ENCODE results near the gene SREBF1.

The SREBF1 gene

GRCh38 chr17:17781591-17782496 is 54.9 kb downstream of the SREBF1 start:
- DNase-seq (ENCODE audit: low read depth in 2 of 2), result no peak

GRCh38 chr17:17780922-17781590 is 55.7 kb downstream of the SREBF1 start:
- no peak for DNase-seq (ENCODE audit: low read depth in 2 of 2)

- DNase-seq (ENCODE audit: low read depth in 2 of 2), result no peak
These were observed 57.7 kb downstream of the SREBF1 start for GRCh38 chr17:17779015-17779611.

GRCh38 chr17:17778308-17779014 is 58.3 kb downstream of the SREBF1 start:
- no peak for DNase-seq (ENCODE audit: low read depth in 2 of 2)

- no peak for DNase-seq (ENCODE audit: low read depth in 2 of 2)
These were observed 59.9 kb downstream of the SREBF1 start for GRCh38 chr17:17776889-17777288.

- DNase-seq (ENCODE audit: low read depth in 2 of 2), result no peak
These were observed 62.5 kb downstream of the SREBF1 start for GRCh38 chr17:17774009-17774881.

- DNase-seq (ENCODE audit: low read depth in 2 of 2), result no peak
These were observed 64.6 kb downstream of the SREBF1 start for GRCh38 chr17:17772231-17772630.

- no peak for DNase-seq (ENCODE audit: low read depth in 2 of 2)
These were observed 65.1 kb downstream of the SREBF1 start for GRCh38 chr17:17771498-17772201.

GRCh38 chr17:17770632-17771044 is 66.1 kb downstream of the SREBF1 start:
- DNase-seq (ENCODE audit: low read depth in 2 of 2), result no peak

- DNase-seq (ENCODE audit: low read depth in 2 of 2), result no peak
These were observed 66.7 kb downstream of the SREBF1 start for GRCh38 chr17:17769869-17770631.

GRCh38 chr17:17768424-17769088 is 68.2 kb downstream of the SREBF1 start:
- no peak for DNase-seq (ENCODE audit: low read depth in 2 of 2)

- DNase-seq (ENCODE audit: low read depth in 2 of 2), result no peak
These were observed 68.8 kb downstream of the SREBF1 start for GRCh38 chr17:17767887-17768418.

GRCh38 chr17:17767154-17767869 is 69.5 kb downstream of the SREBF1 start:
- no peak for DNase-seq (ENCODE audit: low read depth in 2 of 2)

GRCh38 chr17:17766744-17767120 is 70.1 kb downstream of the SREBF1 start:
- no peak for DNase-seq (ENCODE audit: low read depth in 2 of 2)

- DNase-seq (ENCODE audit: low read depth in 2 of 2), result no peak
These were observed 70.6 kb downstream of the SREBF1 start for GRCh38 chr17:17766077-17766743.

- DNase-seq (ENCODE audit: low read depth in 2 of 2), result no peak
These were observed 71.3 kb downstream of the SREBF1 start for GRCh38 chr17:17765359-17766076.

- no peak for DNase-seq (ENCODE audit: low read depth in 2 of 2)
These were observed 73.1 kb downstream of the SREBF1 start for GRCh38 chr17:17763734-17764133.

Data from stimulated activated CD8-positive, alpha-beta memory T cell treated with anti-CD3 and anti-CD28 coated beads, Interleukin-7, amount 100 ng/mL, for 4 hours (primary cell).